ENCODE data around the gene WDR3.

DNA sequence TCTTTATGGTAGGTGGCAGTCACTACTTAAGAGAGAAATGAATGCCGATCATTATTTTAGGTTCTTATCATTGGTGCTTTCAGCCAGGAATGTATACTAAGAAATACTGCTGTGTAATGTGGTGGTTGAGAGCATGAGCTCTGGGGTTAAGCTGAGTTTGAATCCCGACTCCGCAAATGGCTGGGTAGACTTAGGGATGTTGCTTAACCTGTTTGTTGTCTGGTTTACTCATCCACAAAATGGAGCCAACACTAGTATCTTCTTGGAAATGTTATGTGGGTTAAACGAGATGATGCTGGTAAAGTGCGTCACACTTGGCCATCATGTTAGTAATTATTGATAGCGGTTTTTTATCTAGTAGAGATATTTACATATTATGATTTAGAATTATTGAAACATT is 83.8 kb downstream of the WDR3 start:
- TF ChIP-seq, protein P1, sequence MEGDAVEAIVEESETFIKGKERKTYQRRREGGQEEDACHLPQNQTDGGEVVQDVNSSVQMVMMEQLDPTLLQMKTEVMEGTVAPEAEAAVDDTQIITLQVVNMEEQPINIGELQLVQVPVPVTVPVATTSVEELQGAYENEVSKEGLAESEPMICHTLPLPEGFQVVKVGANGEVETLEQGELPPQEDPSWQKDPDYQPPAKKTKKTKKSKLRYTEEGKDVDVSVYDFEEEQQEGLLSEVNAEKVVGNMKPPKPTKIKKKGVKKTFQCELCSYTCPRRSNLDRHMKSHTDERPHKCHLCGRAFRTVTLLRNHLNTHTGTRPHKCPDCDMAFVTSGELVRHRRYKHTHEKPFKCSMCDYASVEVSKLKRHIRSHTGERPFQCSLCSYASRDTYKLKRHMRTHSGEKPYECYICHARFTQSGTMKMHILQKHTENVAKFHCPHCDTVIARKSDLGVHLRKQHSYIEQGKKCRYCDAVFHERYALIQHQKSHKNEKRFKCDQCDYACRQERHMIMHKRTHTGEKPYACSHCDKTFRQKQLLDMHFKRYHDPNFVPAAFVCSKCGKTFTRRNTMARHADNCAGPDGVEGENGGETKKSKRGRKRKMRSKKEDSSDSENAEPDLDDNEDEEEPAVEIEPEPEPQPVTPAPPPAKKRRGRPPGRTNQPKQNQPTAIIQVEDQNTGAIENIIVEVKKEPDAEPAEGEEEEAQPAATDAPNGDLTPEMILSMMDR (IDR thresholded peaks at IDR 0.05 in 4 of 5, conservative IDR thresholded peaks at IDR 0.05 in 1 of 5) = no peak
- TF ChIP-seq POLR2A (IDR thresholded peaks at IDR 0.05) = no peak

All from gastrocnemius medialis (tissue), 4 donors.